Parathyroid adenoma (tissue), 2 donors: ENCODE data around the gene MRPL55.

Experiments used
- H2AFZ ChIP-seq: fragments of 300-600 bp; sonication (generic); one replicate; pipeline ENCODE4 v1.7.0; 2017; ENCODE audit warnings: antibody characterized with exemption, mild to moderate bottlenecking
- H3K27ac ChIP-seq: fragments of 300-600 bp; sonication (generic); one replicate; pipeline ENCODE4 v1.7.0; 2017
- H3K27me3 ChIP-seq: fragments of 300-600 bp; sonication (generic); one replicate; pipeline ENCODE4 v1.7.0; 2017; ENCODE audit warnings: low read length; ENCODE audit not compliant: control insufficient read depth, insufficient read depth
- H3K36me3 ChIP-seq: fragments of 300-600 bp; sonication (generic); one replicate; pipeline ENCODE4 v1.7.0; 2017; ENCODE audit warnings: low read length; ENCODE audit not compliant: control insufficient read depth, insufficient read depth
- H3K4me1 ChIP-seq: fragments of 300-600 bp; sonication (generic); one replicate; pipeline ENCODE4 v1.7.0; 2017; ENCODE audit warnings: control low read depth
- H3K4me2 ChIP-seq: fragments of 300-600 bp; sonication (generic); one replicate; pipeline ENCODE4 v1.7.0; 2017; ENCODE audit warnings: low read length
- H3K4me3 ChIP-seq: fragments of 300-600 bp; sonication (generic); one replicate; pipeline ENCODE4 v1.7.0; 2017; ENCODE audit warnings: low read depth, low read length
- H3K79me2 ChIP-seq: fragments of 300-600 bp; sonication (generic); one replicate; pipeline ENCODE4 v1.7.0; 2017; ENCODE audit warnings: control low read depth
- H3K9ac ChIP-seq: fragments of 300-600 bp; sonication (generic); one replicate; pipeline ENCODE4 v1.7.0; 2017; ENCODE audit warnings: mild to moderate bottlenecking
- H3K9me3 ChIP-seq: fragments of 300-600 bp; sonication (generic); one replicate; pipeline ENCODE4 v1.7.0; 2017; ENCODE audit warnings: low read length; ENCODE audit not compliant: control insufficient read depth
- CTCF ChIP-seq: fragments of 300-600 bp; sonication (generic); IDR thresholded peaks from one replicate; pipeline ENCODE4 v1.7.0; 2017; ENCODE audit warnings: antibody characterized with exemption, mild to moderate bottlenecking
- donor health status: primary hyperparathyroidism.

Gene MRPL55

GRCh38 chr1:228062812-228063211, 46.3 kb downstream of the MRPL55 start:
- TF ChIP-seq CTCF: no peak
- Histone ChIP-seq H3K9me3 (no peaks in the 10 kb centered on the region), H3K36me3 (no peaks in the 10 kb centered on the region), H3K9ac (no peak overlapping the region), H3K4me1 (no peaks in the 10 kb centered on the region), H3K27me3 (peaks cover 8% of the 10 kb centered on the region), H3K79me2 (no peaks in the 10 kb centered on the region), H3K4me3 (no peak overlapping the region), H2AFZ (no peak overlapping the region), H3K4me2 (no peak overlapping the region), H3K27ac (no peak overlapping the region)

GRCh38 chr1:228062085-228062791, 46.9 kb downstream of the MRPL55 start:
- Histone ChIP-seq H3K9me3 (no peaks in the 10 kb centered on the region), H3K27me3 (peaks cover 8% of the 10 kb centered on the region), H3K9ac (no peak overlapping the region), H2AFZ (no peak overlapping the region), H3K27ac (no peak overlapping the region), H3K36me3 (no peaks in the 10 kb centered on the region), H3K4me3 (no peak overlapping the region), H3K4me1 (no peaks in the 10 kb centered on the region), H3K79me2 (no peaks in the 10 kb centered on the region), H3K4me2 (no peak overlapping the region)
- TF ChIP-seq CTCF: no peak

GRCh38 chr1:228061411-228062084, 47.6 kb downstream of the MRPL55 start:
- no peak for TF ChIP-seq CTCF
- no peaks in the 10 kb centered on the region for H3K79me2 ChIP-seq
- no peak overlapping the region for H2AFZ ChIP-seq
- H3K9me3 ChIP-seq: no peaks in the 10 kb centered on the region
- no peaks in the 10 kb centered on the region for H3K36me3 ChIP-seq
- H3K27ac ChIP-seq: no peak overlapping the region
- H3K4me2 ChIP-seq: no peak overlapping the region
- H3K27me3 ChIP-seq: peaks cover 8% of the 10 kb centered on the region
- H3K9ac ChIP-seq: no peak overlapping the region
- no peak overlapping the region for H3K4me3 ChIP-seq
- no peaks in the 10 kb centered on the region for H3K4me1 ChIP-seq

GRCh38 chr1:228060458-228061190, 48.5 kb downstream of the MRPL55 start:
- Histone ChIP-seq H3K27me3 (peaks cover 8% of the 10 kb centered on the region), H3K36me3 (no peaks in the 10 kb centered on the region), H3K9ac (no peak overlapping the region), H3K9me3 (no peaks in the 10 kb centered on the region), H3K27ac (no peak overlapping the region), H3K4me3 (no peak overlapping the region), H2AFZ (no peak overlapping the region), H3K4me1 (no peaks in the 10 kb centered on the region), H3K79me2 (no peaks in the 10 kb centered on the region), H3K4me2 (no peak overlapping the region)
- TF ChIP-seq CTCF: no peak
